ENCODE data around the gene KDM5C. TPM values are rescaled to one million over a fixed set of nuclear protein-coding genes. Genes with fewer than 3 reads are reported as not detected.

The KDM5C gene
- total and polyA plus RNA-seq, 2 of the 8 experiments (the other 6 are each of a cell fraction or from before 2014, with no cell fraction given) = 42.4 to 82.2 TPM

DNA sequence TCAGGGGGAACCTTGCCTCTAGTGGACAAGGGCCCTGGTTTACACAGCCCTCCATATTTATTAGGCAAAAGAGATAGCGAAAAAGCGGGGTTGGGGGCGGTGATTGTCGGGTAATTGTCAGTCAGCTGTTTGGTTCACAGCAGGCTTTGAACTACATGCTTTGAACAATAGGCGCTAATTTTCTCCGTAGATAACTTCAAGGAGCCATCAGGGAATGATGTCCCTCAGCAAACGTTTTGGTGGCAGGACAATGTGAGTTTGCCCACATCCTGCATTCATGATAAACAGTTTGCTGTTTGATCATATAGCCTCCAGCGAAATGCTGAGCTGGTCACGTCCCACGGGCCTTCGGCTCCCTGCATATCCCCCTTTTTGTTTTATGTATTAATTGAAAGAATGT, 65.8 kb downstream of the KDM5C start:
- no peak overlapping the region for H2BK12ac ChIP-seq (ENCODE audit: low read depth, low read length)
- H3K9me3 ChIP-seq (ENCODE audit: insufficient read depth in 2 of 2, low read depth in 1 of 2, low read length in 1 of 2) = 0 out of 4 replicates have a peak, but pooled peaks cover 0 to under 1% of the 10 kb centered on the region in 2 experiments
- H2AK5ac ChIP-seq (ENCODE audit: low read depth, low read length) = no peak overlapping the region
- H4K8ac ChIP-seq (ENCODE audit: extremely low read depth, insufficient read depth, low read length) = no peak overlapping the region
- H3K36me3 ChIP-seq (ENCODE audit: control insufficient read depth in 2 of 4, insufficient read depth in 4 of 4, low read length in 3 of 4) = no peaks in the 10 kb centered on the region
- no peak overlapping the region for H3K9ac ChIP-seq (replicated peaks in 1 of 4; ENCODE audit: extremely low read depth in 1 of 4, low read depth in 3 of 4, low read length in 3 of 4)
- WGBS, 2 experiments (ENCODE audit: extremely low coverage in 1 of 2, insufficient coverage in 1 of 2, insufficient read length in 1 of 2, insufficient replicate concordance in 2 of 2, low coverage in 1 of 2, low lambda C conversion rate in 2 of 2, missing lambda C conversion rate in 1 of 2) = 86% methylated on average over 11 of the region's 11 CpGs; no CpG with 5 or more reads in 1 of the 2 experiments
- H3K23me2 ChIP-seq (ENCODE audit: low read depth, low read length) = no peaks in the 10 kb centered on the region
- H3K14ac ChIP-seq (ENCODE audit: insufficient read length) = no peak overlapping the region
- no peak overlapping the region for H2AFZ ChIP-seq (ENCODE audit: low read length)
- H4K5ac ChIP-seq (ENCODE audit: insufficient read length, low read depth, low read length) = no peak overlapping the region
- H3K27ac ChIP-seq (ENCODE audit: low read depth, low read length) = no peak overlapping the region
- H3K4me3 ChIP-seq (ENCODE audit: extremely low read depth in 1 of 4, insufficient read depth in 2 of 4, low read depth in 3 of 4, low read length in 4 of 4) = no peak overlapping the region
- H2BK5ac ChIP-seq (ENCODE audit: low read depth, low read length) = no peak overlapping the region
- CTCF ChIA-PET (ENCODE audit: partially characterized antibody) = no interaction called here
- no peaks in the 10 kb centered on the region for H3K79me2 ChIP-seq (ENCODE audit: control insufficient read depth in 1 of 2, insufficient read depth in 2 of 2, low read length in 2 of 2)
- FAIRE-seq (no peak), DNase-seq (ENCODE audit: low read depth in 1 of 2, low spot score in 2 of 2) (no peak)
- H2BK20ac ChIP-seq (ENCODE audit: low read length) = no peak overlapping the region
- no peak overlapping the region for H3K23ac ChIP-seq (ENCODE audit: insufficient read length)
- POLR2A ChIA-PET (ENCODE audit: partially characterized antibody) = no interaction called here
- H4K91ac ChIP-seq (replicated peaks; ENCODE audit: insufficient read length, low read length) = no peak overlapping the region
- no peaks in the 10 kb centered on the region for H4K20me1 ChIP-seq (replicated peaks in 1 of 2; ENCODE audit: control insufficient read depth in 1 of 2, insufficient read depth in 2 of 2, low read length in 2 of 2)
- H3K18ac ChIP-seq (ENCODE audit: extremely low read depth, low read length) = no peak overlapping the region
- TF ChIP-seq, protein P1, sequence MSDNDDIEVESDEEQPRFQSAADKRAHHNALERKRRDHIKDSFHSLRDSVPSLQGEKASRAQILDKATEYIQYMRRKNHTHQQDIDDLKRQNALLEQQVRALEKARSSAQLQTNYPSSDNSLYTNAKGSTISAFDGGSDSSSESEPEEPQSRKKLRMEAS (IDR thresholded peaks at IDR 0.05) = no peak
- TF ChIP-seq RNF2 (IDR thresholded peaks at IDR 0.05; ENCODE audit: borderline replicate concordance, low read depth, low read length, missing control alignments, poor library complexity, severe bottlenecking) = no peak
- TF ChIP-seq, protein P2, sequence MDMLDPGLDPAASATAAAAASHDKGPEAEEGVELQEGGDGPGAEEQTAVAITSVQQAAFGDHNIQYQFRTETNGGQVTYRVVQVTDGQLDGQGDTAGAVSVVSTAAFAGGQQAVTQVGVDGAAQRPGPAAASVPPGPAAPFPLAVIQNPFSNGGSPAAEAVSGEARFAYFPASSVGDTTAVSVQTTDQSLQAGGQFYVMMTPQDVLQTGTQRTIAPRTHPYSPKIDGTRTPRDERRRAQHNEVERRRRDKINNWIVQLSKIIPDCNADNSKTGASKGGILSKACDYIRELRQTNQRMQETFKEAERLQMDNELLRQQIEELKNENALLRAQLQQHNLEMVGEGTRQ (IDR thresholded peaks at IDR 0.05; ENCODE audit: low read length) = no peak
- no peak for TF ChIP-seq CREB1 (IDR thresholded peaks at IDR 0.05)
- no peaks in the 10 kb centered on the region for H3K27me3 ChIP-seq (replicated peaks in 1 of 4; ENCODE audit: control insufficient read depth in 3 of 4, extremely low read depth in 1 of 4, insufficient read depth in 3 of 4, low read length in 3 of 4)
- H3K4me1 ChIP-seq (replicated peaks in 1 of 4; ENCODE audit: control insufficient read depth in 3 of 4, insufficient read depth in 4 of 4, low read length in 3 of 4) = no peaks in the 10 kb centered on the region; a peak in 1 of 7 replicates
- H2BK15ac ChIP-seq (ENCODE audit: low read length) = no peak overlapping the region
- no peaks in the 10 kb centered on the region for H3K79me1 ChIP-seq (ENCODE audit: low read depth, low read length)
- no peak overlapping the region for H2BK120ac ChIP-seq (replicated peaks; ENCODE audit: low read depth, low read length)
- no peak overlapping the region for H3K4me2 ChIP-seq (ENCODE audit: insufficient read depth in 1 of 2, low read depth in 2 of 2, low read length in 2 of 2)
- H3K4ac ChIP-seq (replicated peaks; ENCODE audit: insufficient read length, low read depth, low read length) = no peak overlapping the region
- no peak overlapping the region for H3K56ac ChIP-seq (replicated peaks; ENCODE audit: insufficient read length, low read depth, low read length)

Data from H1 (cell line).